GM18907 (cell line): ENCODE results near the gene SLC29A1.
"Not testable (repeated sequence)": the region's sequence is repeated elsewhere in the genome, so short reads cannot be mapped to it uniquely, and the experiment has no call there.

Experiments
- ATAC-seq: cut with Tn5 transposase; IDR thresholded peaks from one replicate; pipeline ENCODE4 v1.9.1; 2021; ENCODE audit warnings: mild to moderate bottlenecking, moderate library complexity; ENCODE audit not compliant: unreplicated experiment

Gene SLC29A1

DNA sequence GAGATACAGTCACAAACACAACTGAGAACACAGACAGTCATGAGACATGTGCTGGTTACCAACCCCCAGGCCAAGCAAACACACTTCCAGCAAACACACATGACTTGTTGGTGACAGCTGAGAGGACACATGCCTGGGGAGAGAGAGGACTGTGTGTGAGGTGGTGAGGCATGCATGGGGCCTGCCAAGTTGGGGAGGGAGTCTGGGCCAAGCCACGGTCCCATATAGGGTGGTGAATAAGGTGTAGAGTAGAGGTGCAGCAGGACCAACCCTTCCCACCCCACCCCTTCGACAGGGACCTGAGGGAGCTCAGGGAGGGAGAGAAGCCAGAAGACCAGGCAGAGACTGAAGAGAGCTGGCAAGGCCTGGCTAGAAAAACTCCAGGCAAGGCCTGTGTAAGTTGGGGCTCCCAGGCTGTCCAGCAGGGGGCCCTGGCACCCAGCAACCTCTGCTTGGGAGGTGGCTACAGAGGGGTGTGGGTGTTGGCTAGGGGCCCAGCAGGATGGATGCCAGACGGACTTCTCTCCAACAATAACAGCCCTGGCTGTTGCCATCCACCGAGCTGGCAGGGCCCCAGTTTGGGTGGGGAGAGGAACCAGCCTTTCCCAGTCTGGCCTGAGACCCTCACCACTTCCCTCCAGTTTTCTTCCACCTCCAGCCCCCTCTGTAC, 2.0 kb upstream of the SLC29A1 start:
- no peak for ATAC-seq

DNA sequence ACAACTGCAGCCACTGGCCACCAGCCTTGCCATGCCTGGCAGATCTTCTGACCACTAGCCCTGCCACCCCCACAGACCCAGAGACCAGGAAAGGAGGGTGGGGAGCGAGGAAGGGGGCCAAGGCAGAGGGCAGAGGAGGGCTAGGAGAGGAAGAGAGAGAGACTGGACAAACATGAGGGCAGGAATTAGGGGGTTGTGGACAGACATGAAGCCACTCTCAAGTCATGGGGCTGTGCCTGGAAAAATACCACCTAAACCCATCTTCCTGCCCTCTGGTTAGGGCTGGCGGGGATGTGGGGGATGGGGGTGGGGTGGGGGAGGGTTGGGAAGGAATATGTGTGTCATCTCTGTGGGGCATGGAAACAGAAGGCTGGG, 1.4 kb upstream of the SLC29A1 start:
- no peak for ATAC-seq

DNA sequence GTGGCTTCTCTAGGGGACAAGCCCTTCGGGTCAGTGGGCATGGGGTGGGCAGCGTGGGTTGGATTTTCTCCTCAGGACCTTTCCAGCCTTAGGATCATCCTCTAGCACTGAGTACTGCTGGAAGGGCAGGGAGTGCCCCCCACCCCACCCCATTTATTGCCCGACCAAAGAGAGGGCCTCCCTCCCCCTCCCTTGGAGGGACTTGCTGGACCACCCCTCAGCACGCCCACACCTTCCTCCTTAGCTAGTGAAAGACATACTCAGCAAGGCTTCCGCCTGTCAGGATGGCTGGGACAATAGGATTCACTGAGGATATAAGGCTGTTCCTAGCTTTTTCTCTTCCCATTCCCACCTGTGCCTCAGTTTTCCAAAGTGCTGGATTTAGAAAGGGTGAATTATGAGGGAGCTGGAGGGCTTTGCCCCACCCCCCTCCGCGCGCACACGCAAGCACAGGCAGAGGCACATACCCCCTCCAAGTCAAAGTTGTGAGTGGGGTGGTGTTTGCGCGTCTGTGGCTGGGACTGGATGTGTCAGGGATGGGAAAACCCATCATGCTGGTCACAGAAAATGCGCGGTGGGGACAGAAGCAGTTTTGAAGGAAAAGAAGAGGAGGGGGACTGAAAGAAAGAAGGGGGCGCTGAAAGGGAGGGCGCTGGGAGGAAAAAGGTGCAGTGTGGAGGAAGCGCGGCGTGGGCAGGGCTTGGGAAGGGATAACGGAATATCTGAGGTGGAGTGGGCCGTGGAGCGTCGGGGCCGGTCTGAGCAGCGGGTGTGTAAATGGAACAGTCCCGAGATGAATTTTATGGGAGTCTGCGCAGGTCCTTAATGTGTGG, 693 bp upstream of the SLC29A1 start:
- ATAC-seq = no peak

DNA sequence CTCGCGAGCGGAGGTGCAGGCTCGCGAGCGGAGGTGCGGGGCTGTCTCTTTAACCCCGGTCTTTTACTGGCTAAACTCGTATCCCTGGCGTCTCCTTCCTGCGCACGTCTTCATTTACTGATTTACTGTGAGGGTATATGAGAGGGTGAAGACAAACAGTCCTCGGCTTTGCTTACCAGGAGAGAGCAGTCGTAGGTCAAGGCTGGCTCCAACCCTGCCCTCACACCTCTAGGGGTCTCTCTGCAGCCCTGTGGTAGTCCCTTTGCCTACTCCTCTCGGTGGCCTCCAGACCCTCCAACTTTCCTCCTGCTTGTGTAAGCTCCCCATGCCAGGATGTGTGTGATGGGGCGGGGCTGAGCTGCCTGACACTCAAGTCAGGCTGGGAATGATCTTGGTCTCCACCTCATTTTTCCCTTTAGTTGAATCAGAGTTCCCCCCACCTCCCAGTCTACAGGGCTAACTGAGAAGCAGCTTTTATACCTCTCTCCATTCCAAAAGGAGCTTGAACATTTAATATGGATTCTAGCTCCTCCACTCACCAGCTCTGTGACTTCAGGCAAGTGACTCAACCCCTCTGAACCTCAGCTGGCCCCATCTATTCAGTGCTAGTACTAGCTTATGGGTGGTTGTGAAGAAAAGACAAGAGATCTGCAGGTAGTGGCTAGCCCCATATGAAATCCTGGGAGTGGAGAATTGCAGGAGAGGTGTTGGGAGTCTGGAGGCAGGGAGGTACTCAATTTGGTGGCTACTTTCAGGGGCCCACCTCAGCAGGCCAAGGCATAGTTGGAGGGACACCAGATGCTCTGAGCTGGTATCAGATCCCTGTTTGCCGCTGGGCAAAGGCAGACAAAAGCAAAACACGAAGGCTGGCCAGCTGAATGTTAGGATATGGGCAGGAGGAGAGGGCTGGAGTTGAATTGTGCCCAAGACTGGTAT, 902 bp downstream of the SLC29A1 start:
- ATAC-seq = no peak

DNA sequence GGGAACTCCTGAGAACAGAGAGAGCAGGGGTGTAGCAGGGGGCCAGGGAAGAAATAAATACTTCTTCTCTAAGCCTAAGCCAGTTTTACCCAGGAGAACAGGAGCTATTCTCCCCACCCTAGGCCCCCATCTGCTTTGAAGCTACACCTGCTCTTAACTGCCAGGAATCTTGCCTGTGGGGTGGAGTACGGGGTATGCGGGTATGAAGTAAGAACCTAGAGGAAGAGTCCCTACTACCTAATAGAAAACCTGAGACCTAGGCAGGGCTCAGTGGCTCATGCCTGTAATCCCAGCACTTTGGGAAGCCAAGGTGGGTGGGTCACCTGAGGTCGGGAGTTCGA, 1.5 kb downstream of the SLC29A1 start:
- ATAC-seq = no peak

DNA sequence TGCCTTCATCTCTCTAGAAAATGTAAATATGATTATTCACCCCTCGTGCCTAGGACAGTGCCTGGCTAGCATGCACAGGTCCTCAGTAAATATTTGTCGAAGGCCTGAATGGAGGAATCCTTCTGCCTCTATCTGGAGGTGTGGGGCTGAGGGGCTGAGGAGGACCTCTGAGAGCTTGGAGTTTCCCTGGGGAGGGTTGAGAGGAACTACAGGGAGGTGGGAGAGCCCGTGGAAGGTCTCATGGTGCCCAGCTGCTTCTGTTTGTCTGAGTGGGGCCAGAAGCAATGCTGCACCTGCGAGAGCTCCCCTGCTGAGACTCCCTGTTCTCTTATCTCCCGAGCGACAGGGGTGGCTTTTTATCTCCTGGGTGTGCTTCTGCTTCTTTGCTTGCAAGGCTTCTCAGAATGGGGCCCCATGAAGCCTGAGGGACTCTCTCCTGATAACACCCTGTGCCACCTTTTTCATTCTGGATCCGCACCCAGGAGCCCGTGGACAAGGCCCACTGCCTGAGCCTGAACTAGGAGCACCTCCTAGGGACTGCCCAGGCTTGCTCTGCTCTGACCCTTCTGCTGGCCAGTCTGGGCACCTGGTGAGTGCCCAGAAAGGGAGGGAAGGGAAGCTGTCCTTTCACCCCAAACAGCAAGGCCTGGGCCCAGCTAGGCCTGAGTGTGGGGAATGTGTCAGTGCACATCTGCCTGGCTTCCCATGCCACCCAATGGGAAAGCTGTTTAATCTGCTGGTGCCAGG, 2.4 kb downstream of the SLC29A1 start:
- ATAC-seq = no peak

DNA sequence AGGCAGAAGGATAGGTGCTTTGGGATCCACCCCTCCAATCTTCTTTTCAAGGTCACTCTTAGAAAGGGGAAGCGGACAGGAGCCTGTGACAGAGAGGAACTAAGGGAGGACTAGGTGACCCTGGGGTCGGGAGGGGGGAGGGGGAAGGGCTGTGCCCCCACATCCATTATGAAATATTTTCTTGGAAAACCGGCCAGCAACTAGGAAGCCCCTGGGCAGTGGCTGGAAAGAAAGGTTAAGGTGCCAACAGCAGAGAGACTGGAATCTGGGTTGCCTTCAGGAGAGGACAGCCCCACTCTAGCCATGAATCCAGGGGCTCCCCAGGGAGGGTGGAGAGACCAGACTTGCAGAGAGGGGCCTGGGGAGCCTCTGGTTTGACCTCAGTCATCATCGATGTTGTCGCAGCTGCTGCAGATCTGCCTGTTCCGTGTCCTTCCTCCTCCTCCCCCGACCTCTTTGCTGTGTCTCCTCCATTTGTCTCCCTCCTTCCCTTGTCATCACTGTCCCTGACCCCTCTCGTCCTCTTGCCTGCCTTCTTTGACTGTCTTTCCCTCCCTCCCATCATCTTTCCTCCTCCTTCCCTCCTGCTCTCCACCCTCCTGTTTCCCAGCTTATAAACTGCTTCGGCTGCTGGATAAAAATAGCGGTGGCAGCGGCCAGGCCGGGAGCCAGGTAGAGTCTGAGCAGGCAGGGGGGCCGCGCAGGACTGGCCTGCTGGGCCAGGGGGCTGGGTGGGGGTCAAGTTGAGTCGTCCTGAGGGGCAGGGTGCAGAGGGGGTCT, 3.2 kb downstream of the SLC29A1 start:
- no peak for ATAC-seq

DNA sequence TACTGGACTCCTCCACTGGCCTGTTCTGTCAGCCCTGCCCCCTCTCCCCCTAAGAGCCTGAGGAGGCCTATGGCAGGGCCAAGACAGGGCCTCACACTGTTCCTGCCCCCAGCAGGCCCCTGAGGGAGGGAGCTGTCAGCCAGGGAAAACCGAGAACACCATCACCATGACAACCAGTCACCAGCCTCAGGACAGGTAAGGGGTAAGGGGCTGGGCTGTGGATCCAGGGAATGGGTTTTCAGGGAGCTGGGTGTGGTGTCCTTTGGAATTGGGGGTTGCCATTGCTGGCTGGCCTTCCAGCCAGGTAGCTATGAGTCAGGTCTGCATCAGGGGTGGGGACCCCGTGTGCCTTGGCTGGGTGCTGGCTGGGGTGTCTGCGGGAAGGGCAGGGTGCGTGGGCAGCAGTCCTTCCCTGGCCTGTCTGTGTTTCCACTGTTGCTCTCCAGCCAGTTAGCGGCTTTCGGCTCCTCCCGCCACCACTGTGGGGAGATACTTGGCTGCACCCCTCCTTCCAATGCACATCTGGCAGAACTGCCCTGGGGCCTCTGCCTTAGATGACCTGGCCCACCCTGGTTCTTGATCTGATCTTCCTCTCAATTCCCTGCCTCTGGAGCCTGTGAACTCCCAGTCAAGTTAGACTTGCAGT, 3.9 kb downstream of the SLC29A1 start:
- ATAC-seq = no peak

DNA sequence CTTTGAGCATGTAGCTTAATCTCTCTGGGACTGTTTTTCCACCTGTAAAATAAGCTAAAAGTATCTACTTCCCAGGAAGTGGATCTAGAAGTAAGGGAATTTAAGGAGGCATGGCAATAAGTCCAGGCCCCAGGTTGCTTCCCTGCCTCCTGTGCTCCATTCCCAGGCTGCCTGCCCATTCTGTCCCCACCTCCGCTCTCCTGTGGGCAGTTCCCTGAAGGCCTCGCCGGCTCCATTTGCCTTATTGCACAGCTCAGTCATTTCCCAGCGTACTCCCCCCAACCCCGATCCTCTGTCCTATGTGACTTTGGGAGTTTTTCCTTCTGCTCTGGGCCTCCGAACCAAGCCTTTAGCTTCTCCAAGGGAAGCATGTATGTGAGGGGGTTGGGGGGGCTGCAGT, 4.6 kb downstream of the SLC29A1 start:
- no peak for ATAC-seq

DNA sequence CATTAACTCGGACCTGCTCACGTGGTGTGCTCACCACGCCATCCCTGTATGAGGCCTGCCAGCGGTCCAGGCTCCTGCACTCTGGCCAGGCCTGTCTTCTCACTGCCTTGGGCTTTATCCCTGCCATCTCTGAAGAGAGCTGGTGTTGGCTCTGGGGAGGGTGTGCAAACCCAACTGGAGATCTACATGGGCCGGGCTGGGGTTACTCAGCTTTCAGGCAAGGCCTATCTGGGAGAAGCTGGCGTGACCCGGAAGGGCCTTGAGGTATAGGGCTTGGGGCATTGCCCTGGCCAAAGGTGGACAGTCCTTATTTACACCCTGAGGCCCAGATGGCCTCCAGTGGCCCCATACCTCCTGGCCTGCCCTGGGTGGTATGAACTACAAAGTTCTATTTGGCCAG, 5.0 kb downstream of the SLC29A1 start:
- no peak for ATAC-seq

DNA sequence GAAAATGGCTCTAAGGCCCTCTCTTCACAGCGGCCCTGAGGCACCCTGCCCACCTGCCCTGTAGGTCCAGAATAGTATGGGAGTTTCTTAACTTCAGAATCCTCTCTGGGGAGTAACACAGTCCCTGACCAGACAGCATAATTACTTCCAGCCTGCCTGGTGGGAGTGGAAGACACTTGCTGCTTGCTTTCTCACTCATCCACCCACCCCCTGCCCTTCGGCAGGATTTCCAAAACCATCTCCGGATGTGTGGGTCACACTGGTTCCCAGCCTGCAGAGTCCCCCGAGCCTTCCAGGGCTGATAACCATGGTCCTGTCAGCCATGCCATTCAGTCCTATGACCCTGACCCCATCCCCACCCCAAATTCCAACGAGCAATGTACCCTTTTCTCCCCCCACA, 5.4 kb downstream of the SLC29A1 start:
- ATAC-seq = no peak

DNA sequence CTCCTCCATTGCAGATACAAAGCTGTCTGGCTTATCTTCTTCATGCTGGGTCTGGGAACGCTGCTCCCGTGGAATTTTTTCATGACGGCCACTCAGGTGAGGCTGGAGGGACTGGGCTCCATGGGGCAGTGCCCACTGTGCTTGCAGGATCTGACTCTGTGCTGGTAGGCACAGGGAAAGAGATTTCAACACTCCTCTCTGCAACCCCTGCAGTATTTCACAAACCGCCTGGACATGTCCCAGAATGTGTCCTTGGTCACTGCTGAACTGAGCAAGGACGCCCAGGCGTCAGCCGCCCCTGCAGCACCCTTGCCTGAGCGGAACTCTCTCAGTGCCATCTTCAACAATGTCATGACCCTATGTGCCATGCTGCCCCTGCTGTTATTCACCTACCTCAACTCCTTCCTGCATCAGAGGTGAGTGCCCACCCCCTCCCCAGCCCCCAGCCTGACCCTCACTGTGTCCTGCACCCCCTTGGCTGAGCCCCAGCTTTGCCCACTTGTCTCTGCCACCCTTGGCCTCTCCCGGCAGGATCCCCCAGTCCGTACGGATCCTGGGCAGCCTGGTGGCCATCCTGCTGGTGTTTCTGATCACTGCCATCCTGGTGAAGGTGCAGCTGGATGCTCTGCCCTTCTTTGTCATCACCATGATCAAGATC, 6.1 kb downstream of the SLC29A1 start:
- no peak for ATAC-seq

DNA sequence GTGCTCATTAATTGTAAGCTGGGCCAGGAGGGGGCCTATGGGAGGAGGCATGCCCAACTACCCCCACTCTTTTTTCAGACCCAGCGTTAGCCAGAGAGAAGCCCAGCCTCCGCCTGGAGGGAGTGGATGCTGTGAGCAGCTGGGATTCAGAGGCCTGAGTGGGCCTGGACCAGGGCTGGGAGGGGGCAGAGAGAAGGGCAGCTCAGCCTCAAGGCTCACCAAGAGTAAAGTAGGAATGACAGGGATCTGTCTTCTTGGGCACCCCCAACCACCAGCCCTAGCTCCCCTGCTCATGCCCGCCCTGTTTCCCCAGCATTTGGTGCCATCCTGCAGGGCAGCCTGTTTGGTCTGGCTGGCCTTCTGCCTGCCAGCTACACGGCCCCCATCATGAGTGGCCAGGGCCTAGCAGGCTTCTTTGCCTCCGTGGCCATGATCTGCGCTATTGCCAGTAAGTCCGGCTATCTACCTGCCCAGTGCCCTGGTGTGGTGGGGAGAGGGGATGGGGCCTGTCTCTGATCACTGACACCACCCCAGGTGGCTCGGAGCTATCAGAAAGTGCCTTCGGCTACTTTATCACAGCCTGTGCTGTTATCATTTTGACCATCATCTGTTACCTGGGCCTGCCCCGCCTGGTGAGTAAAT, 6.8 kb downstream of the SLC29A1 start:
- no peak for ATAC-seq

DNA sequence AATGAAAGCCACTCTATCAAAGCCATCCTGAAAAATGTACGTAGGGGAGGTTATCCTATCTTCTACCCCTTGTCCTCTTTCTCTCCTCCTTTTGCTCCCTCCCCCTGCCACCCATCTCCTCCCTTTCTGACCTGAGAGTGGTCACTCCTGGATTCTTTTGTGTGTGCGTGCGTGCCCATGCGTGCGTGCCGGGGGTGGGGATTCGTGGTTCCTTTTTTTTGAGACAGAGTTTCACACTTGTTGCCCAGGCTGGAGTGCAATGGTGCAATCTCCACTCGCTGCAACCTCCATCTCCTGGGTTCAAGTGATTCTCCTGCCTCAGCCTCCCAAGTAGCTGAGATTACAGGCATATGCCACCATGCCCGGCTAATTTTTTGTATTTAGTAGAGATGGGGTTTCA, 8.0 kb downstream of the SLC29A1 start:
- ATAC-seq = not testable (repeated sequence)

DNA sequence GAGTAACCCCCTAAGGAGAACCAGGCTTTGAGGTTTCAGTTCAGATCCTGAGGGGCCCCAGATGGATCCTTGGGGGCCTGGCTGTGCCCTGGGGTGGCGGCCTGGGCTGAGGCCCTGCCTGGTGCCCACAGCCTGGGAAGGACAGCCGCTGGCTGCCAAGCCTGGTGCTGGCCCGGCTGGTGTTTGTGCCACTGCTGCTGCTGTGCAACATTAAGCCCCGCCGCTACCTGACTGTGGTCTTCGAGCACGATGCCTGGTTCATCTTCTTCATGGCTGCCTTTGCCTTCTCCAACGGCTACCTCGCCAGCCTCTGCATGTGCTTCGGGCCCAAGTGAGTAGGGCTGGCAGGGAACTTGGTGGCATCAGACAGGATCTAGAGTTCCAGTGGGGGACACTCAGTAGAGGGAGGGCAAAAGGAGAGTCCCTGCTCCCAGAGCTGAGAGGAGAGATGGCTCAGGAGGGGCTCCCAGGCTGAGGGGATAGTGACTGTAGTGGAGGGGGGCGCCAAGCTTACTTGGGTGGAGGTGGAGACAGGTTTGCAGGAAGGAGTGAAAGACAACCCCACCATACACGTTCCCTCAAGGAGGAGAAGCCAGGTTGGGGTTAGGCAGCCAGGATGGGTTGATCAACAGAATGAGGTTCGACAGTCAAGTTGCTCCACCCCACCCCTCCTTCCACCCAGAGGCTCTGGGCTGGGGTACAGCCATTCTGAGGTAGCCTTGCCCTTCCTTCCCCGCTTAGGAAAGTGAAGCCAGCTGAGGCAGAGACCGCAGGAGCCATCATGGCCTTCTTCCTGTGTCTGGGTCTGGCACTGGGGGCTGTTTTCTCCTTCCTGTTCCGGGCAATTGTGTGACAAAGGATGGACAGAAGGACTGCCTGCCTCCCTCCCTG, 9.5 kb downstream of the SLC29A1 start:
- no peak for ATAC-seq

DNA sequence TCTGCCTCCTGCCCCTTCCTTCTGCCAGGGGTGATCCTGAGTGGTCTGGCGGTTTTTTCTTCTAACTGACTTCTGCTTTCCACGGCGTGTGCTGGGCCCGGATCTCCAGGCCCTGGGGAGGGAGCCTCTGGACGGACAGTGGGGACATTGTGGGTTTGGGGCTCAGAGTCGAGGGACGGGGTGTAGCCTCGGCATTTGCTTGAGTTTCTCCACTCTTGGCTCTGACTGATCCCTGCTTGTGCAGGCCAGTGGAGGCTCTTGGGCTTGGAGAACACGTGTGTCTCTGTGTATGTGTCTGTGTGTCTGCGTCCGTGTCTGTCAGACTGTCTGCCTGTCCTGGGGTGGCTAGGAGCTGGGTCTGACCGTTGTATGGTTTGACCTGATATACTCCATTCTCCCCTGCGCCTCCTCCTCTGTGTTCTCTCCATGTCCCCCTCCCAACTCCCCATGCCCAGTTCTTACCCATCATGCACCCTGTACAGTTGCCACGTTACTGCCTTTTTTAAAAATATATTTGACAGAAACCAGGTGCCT, 10.2 kb downstream of the SLC29A1 start:
- ATAC-seq = no peak
